ENCODE results near the gene ADI1.
"Not testable (repeated sequence)": the region's sequence is repeated elsewhere in the genome, so short reads cannot be mapped to it uniquely, and the experiment has no call there.

Gene ADI1

DNA sequence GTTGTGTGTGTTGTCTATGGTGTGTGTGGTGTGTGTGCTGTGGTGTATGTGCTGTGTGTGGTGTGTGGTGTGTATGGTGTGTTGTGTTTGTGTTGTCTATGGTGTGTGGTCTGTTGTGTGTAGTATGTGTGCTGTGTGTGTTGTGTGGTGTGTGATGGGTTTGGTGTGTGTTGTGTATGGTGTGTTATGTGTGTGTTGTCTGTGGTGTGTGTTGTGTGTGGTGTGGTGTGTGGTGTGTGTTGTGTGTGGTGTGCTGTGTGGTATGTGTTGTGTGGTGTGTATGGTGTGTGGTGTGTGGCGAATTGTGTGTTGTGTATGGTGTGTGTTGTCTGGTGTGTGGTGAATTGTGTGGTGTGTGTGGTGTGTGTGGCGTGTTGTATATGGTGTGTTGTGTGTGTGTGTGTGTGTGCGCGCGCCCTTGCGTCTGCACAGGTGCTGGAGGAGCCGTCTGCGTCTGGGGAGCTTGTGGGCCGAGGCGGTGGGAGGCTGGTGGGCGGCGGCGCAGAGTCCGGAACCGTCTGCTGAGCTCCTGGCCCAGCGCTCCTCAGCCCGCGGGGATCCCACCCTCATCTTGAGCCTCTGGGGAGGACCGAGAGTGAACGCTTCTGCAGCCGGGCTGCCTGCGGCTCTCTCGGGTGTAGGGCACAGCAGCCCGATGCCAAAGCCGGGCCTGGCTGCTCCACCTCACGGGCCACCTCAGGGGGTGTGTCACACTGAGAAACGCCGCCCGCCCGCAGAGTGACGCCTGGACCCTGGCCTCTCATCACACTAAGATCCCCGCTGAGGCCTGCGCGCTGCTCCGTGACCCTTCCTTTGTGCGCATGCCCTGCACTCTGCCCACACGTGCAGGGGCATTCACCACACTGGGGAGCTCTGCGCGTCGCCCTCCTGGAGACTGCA is 8.8 kb upstream of the ADI1 start:
- no peak for DNase-seq

DNA sequence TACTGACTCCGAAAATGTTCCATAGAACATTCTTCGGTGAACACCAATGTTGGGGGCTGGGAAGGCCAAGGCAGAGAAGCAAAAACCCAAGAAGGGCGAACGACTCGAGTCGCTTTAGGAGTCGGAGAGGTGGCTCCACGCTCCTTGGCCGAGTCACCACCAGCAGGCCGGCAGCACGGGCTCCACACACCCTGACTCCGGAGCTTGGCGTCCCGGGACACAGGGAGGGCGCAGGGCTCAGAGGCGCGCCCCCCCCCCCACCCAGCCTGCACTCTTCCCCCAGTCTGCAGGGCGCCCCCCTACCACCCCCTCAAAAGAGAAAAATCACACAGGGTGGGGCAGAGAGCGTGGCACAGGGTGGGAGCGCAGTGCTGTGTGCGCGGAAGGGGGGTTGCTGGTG is 7.5 kb upstream of the ADI1 start:
- no peak for DNase-seq

GRCh38 chr2:3523551-3524041 is 4.3 kb upstream of the ADI1 start:
- no peak for DNase-seq

GRCh38 chr2:3522961-3523421 is 3.7 kb upstream of the ADI1 start:
- no peak for DNase-seq

DNA sequence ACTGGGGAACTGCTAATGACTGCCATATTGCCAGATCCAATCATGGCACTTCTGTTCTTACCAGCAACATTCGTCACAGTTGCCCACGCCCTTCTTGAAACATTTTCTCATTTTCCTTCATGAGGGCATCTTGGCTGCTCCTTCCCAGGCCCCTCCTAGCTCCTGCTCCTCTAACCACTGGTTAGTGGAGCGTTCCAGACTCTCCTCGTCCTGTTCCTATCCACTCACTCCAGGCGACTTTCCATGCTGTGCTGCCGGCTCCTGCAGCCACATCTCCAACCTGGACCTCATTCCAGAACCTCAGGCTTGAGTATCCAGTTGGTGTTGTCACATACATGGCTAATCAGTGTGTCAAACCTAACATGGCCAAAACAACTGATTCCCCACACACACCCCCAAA is 1.3 kb upstream of the ADI1 start:
- no peak for DNase-seq

- DNase-seq = peak; percentile 97 to 99
These were observed 656 bp downstream of the ADI1 start for GRCh38 chr2:3518496-3519254.

DNA sequence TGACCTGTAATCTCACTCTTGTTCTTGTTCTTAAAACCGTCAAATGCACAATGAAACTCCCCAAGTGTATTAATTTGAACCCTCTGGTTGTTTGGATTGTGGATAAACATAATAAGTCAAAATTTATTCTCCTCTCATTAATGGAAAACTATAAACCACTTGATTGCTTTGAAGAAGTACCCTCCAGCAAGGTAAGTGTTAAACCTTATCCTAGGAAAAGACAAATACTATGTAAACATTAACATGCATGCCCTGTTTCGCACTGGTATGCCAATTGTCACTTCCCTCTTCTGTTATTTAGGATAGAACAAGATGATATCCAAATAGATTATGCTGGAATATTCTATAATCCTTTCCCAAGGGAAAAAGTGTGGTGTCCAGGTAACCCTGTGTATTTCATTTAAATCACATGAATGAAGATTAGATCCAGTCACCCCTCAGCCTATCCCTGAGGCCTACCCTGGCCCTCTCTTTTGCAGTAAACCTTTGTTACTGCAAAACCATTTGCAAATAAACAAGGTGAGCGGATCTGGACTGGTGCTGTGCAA is 1.3 kb downstream of the ADI1 start:
- no peak for DNase-seq

- no peak for DNase-seq
These were observed 2.5 kb downstream of the ADI1 start for GRCh38 chr2:3516831-3517230.

- DNase-seq = not testable (repeated sequence)
These were observed 3.9 kb downstream of the ADI1 start for GRCh38 chr2:3515438-3515837.

DNA sequence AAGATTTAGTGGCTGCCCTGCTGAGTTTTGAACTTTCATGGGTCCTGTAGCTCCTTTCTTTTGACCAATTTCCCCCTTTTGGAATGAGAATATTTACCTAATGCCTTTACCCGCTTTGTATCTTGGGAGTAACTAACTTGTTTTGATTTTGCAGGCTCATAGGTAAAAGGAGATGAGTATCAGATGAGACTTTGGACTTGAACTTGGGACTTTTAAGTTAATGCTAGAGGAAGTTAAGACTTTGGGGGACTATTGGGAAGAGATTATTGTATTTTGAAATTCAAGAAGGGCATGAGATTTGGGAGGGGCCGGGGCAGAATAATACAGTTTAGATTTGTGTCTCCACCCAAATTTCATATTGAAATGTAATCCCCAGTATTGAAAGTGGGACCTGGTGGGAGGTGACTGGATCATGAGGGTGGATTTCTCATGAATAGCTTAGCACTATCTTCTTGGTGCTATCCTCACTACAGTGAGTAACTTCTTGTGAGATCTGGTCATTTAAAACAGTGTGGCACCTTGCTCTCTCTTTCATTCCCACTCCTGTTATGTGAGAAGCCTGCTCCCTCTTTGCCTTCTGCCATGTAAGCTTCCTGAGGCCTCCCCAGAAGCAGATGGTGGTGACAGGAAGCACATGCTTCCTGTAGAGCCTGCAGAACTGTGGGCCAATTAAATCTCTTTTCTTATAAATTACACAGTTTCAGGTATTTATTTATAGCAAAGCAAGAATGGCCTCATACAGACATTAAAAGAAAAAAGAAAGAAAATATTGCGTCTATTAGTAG is 6.1 kb downstream of the ADI1 start:
- no peak for DNase-seq

DNA sequence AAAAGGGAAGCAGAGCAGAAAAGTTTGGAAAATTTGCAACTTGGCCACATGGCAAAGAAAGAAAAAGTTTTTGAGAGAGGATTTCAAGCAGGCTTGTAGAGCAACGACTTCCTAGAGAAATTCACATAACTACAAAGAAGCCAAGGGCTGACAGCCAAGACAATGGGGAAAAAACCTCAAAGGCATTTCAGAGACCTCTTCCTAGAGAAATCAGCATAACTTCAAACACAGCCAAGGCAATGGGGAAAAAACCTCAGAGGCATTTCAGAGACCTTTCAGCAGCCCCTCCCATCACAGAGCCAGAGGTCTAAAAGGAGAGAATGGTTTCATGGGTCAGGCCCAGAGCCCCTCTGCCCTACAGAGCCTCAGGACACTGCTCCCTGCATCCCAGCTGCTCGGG is 7.2 kb downstream of the ADI1 start:
- no peak for DNase-seq

GRCh38 chr2:3505771-3506170 is 13.6 kb downstream of the ADI1 start:
- DNase-seq = no peak

DNA sequence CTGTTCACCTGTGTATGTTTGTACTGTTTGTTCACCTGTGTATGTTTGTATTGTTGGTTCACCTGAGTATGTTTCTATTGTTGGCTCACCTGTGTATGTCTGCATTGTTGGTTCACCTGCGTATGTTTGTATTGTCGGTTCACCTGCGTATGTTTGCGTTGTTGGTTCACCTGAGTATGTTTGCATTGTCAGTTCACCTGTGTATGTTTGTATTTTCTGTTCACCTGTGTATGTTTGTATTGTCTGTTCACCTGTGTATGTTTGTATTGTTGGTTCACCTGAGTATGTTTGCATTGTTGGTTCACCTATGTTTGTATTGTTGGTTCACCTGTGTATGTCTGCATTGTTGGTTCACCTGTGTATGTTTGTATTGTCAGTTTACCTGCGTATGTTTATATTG is 14.6 kb downstream of the ADI1 start:
- peak; percentile 36 to 76 for DNase-seq

GRCh38 chr2:3503483-3503882 is 15.8 kb downstream of the ADI1 start:
- DNase-seq = no peak

DNA sequence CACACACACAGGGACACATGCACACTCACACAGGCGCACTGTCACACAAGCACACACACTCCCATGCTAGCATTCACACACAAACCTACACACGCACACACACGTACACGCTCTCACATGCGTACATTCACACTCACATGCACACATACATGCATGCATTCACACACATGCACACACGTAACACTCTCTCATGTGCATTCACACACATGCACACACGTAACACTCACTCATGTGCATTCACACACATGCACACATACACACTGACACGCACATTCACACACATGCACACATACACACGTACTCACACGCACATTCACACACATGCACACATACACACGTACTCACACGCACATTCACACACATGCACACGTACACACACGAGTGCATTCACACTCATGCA is 16.3 kb downstream of the ADI1 start:
- no peak for DNase-seq

GRCh38 chr2:3500326-3500899 is 18.9 kb downstream of the ADI1 start:
- no peak for DNase-seq

GRCh38 chr2:3498783-3499394 is 20.4 kb downstream of the ADI1 start:
- no peak for DNase-seq

GRCh38 chr2:3496708-3497080 is 22.6 kb downstream of the ADI1 start:
- not testable (repeated sequence) for DNase-seq

GRCh38 chr2:3494984-3495666 is 24.2 kb downstream of the ADI1 start:
- no peak for DNase-seq

GRCh38 chr2:3493615-3494007 is 25.7 kb downstream of the ADI1 start:
- DNase-seq = no peak

- no peak for DNase-seq
These were observed 26.2 kb downstream of the ADI1 start for GRCh38 chr2:3492951-3493614.

All from NCI-H2081 (cell line).